Measurements from ENCODE around the gene AATF.

Gene AATF

GRCh38 chr17:36942019-36942599, 6.6 kb upstream of the AATF start:
- peaks cover 4% of the 10 kb centered on the region for H3K36me3 Mint-ChIP-seq
- peaks cover 99% of the 10 kb centered on the region for H3K27me3 Mint-ChIP-seq
- H3K4me1 Mint-ChIP-seq, result peaks cover 36% of the 10 kb centered on the region
- no peaks in the 10 kb centered on the region for H3K9me3 Mint-ChIP-seq
- peak overlapping the region; percentile 63 for H3K27ac Mint-ChIP-seq
- no peak for DNase-seq
- H3K4me3 Mint-ChIP-seq, result no peak overlapping the region
- CTCF ChIA-PET, result interaction anchor here (0.6 kb wide), 1 partner anchor 105 kb away, joined by 3 read pairs; no protein-coding TSS in a partner anchor

GRCh38 chr17:36942631-36943125, 6.1 kb upstream of the AATF start:
- Mint-ChIP-seq H3K9me3 (no peaks in the 10 kb centered on the region), H3K4me3 (no peak overlapping the region)
- CTCF ChIA-PET, result no interaction called here

GRCh38 chr17:36943250-36944191, 5.2 kb upstream of the AATF start:
- peaks cover 34% of the 10 kb centered on the region for H3K4me1 Mint-ChIP-seq
- H3K27me3 Mint-ChIP-seq, result peaks cover 94% of the 10 kb centered on the region
- no peaks in the 10 kb centered on the region for H3K9me3 Mint-ChIP-seq
- H3K27ac Mint-ChIP-seq, result peak overlapping the region; percentile 55
- CTCF ChIA-PET, result no interaction called here
- DNase-seq, result no peak
- H3K4me3 Mint-ChIP-seq, result no peak overlapping the region
- peaks cover 5% of the 10 kb centered on the region for H3K36me3 Mint-ChIP-seq

More at GRCh38 chr17:36942631-36943125, 6.1 kb upstream of the AATF start:
- Mint-ChIP-seq H3K36me3 (peaks cover 4% of the 10 kb centered on the region), H3K27me3 (peaks cover 99% of the 10 kb centered on the region), H3K4me1 (peaks cover 32% of the 10 kb centered on the region), H3K27ac (no peak overlapping the region)
- DNase-seq, result no peak

- H3K4me1 Mint-ChIP-seq, result peaks cover 35% of the 10 kb centered on the region
- CTCF ChIA-PET, result interaction anchor here (0.6 kb wide), 1 partner anchor 14 kb away, joined by 3 read pairs; no protein-coding TSS in a partner anchor
These were observed 4.2 kb upstream of the AATF start for GRCh38 chr17:36944553-36944952.

GRCh38 chr17:36945140-36945539, 3.6 kb upstream of the AATF start:
- DNase-seq, result no peak
- H3K9me3 Mint-ChIP-seq, result no peaks in the 10 kb centered on the region
- CTCF ChIA-PET, result interaction anchor here (0.6 kb wide), 1 partner anchor 14 kb away, joined by 3 read pairs; no protein-coding TSS in a partner anchor
- H3K27me3 Mint-ChIP-seq, result peaks cover 81% of the 10 kb centered on the region
- H3K36me3 Mint-ChIP-seq, result peaks cover 13% of the 10 kb centered on the region
- no peak overlapping the region for H3K4me3 Mint-ChIP-seq
- no peak overlapping the region for H3K27ac Mint-ChIP-seq
- peaks cover 39% of the 10 kb centered on the region for H3K4me1 Mint-ChIP-seq

More at GRCh38 chr17:36944553-36944952, 4.2 kb upstream of the AATF start:
- H3K4me3 Mint-ChIP-seq, result no peak overlapping the region
- no peaks in the 10 kb centered on the region for H3K9me3 Mint-ChIP-seq
- peaks cover 87% of the 10 kb centered on the region for H3K27me3 Mint-ChIP-seq
- H3K27ac Mint-ChIP-seq, result no peak overlapping the region
- H3K36me3 Mint-ChIP-seq, result peaks cover 9% of the 10 kb centered on the region
- no peak for DNase-seq

GRCh38 chr17:36945959-36946725, 2.6 kb upstream of the AATF start:
- Mint-ChIP-seq H3K4me1 (peaks cover 48% of the 10 kb centered on the region), H3K4me3 (no peak overlapping the region), H3K36me3 (peaks cover 22% of the 10 kb centered on the region), H3K27ac (no peak overlapping the region), H3K27me3 (peaks cover 71% of the 10 kb centered on the region), H3K9me3 (no peaks in the 10 kb centered on the region)
- DNase-seq, result no peak
- CTCF ChIA-PET, result no interaction called here

- Mint-ChIP-seq H3K4me1 (peaks cover 44% of the 10 kb centered on the region), H3K4me3 (no peak overlapping the region), H3K9me3 (no peaks in the 10 kb centered on the region), H3K27me3 (peaks cover 65% of the 10 kb centered on the region), H3K36me3 (peaks cover 22% of the 10 kb centered on the region), H3K27ac (no peak overlapping the region)
- CTCF ChIA-PET, result no interaction called here
- DNase-seq, result no peak
These were observed 2.0 kb upstream of the AATF start for GRCh38 chr17:36946726-36947091.

- Mint-ChIP-seq H3K9me3 (no peaks in the 10 kb centered on the region), H3K27me3 (peaks cover 51% of the 10 kb centered on the region), H3K4me1 (peaks cover 56% of the 10 kb centered on the region), H3K27ac (peak overlapping the region; percentile 94), H3K36me3 (peaks cover 36% of the 10 kb centered on the region), H3K4me3 (peak overlapping the region; percentile 93)
- CTCF ChIA-PET, result interaction anchor here (0.9 to 1.2 kb wide), 2 partner anchors 24 to 100 kb away, joined by 3 to 4 read pairs; no protein-coding TSS in a partner anchor
- DNase-seq, result no peak
These were observed 635 bp upstream of the AATF start for GRCh38 chr17:36947922-36948716.

GRCh38 chr17:36949461-36949927, 740 bp downstream of the AATF start:
- H3K27ac Mint-ChIP-seq, result peak overlapping the region; percentile 86
- CTCF ChIA-PET, result interaction anchor here (0.9 to 1.2 kb wide), 2 partner anchors 25 to 99 kb away, joined by 3 to 4 read pairs; no protein-coding TSS in a partner anchor
- peaks cover 44% of the 10 kb centered on the region for H3K36me3 Mint-ChIP-seq
- peaks cover 38% of the 10 kb centered on the region for H3K27me3 Mint-ChIP-seq
- no peak for DNase-seq
- no peaks in the 10 kb centered on the region for H3K9me3 Mint-ChIP-seq
- peak overlapping the region; percentile 93 for H3K4me3 Mint-ChIP-seq
- peaks cover 55% of the 10 kb centered on the region for H3K4me1 Mint-ChIP-seq

GRCh38 chr17:36950027-36950426, 1.3 kb downstream of the AATF start:
- peaks cover 48% of the 10 kb centered on the region for H3K36me3 Mint-ChIP-seq

GRCh38 chr17:36951084-36951789, 2.5 kb downstream of the AATF start:
- no peak for DNase-seq
- peaks cover 56% of the 10 kb centered on the region for H3K36me3 Mint-ChIP-seq
- CTCF ChIA-PET, result no interaction called here
- no peak overlapping the region for H3K4me3 Mint-ChIP-seq
- H3K27ac Mint-ChIP-seq, result no peak overlapping the region
- peaks cover 55% of the 10 kb centered on the region for H3K4me1 Mint-ChIP-seq
- H3K9me3 Mint-ChIP-seq, result no peaks in the 10 kb centered on the region
- peaks cover 21% of the 10 kb centered on the region for H3K27me3 Mint-ChIP-seq

More at GRCh38 chr17:36950027-36950426, 1.3 kb downstream of the AATF start:
- CTCF ChIA-PET, result no interaction called here
- Mint-ChIP-seq H3K4me3 (peak overlapping the region; percentile 93), H3K27me3 (peaks cover 33% of the 10 kb centered on the region), H3K4me1 (peaks cover 55% of the 10 kb centered on the region), H3K27ac (peak overlapping the region; percentile 86), H3K9me3 (no peaks in the 10 kb centered on the region)
- no peak for DNase-seq

- CTCF ChIA-PET, result no interaction called here
- H3K36me3 Mint-ChIP-seq, result peaks cover 32% of the 10 kb centered on the region
- H3K4me1 Mint-ChIP-seq, result peaks cover 6% of the 10 kb centered on the region
- DNase-seq, result no peak
- no peaks in the 10 kb centered on the region for H3K27me3 Mint-ChIP-seq
- H3K27ac Mint-ChIP-seq, result no peak overlapping the region
- no peak overlapping the region for H3K4me3 Mint-ChIP-seq
- no peaks in the 10 kb centered on the region for H3K9me3 Mint-ChIP-seq
These were observed 22.8 kb downstream of the AATF start for GRCh38 chr17:36971508-36971907.

Data from activated naive CD4-positive, alpha-beta T cell treated with anti-CD3 and anti-CD28 coated beads, Interleukin-2, amount 10 ng/mL, durations not matched to agents 7 days and 5 days (primary cell).